GM21447 (cell line): ENCODE results near the gene POLR2I.
"Not testable (repeated sequence)": the region's sequence is repeated elsewhere in the genome, so short reads cannot be mapped to it uniquely, and the experiment has no call there.

Source experiments
- ATAC-seq: cut with Tn5 transposase; IDR thresholded peaks from one replicate; pipeline ENCODE4 v1.9.1; 2021; ENCODE audit not compliant: unreplicated experiment

Gene POLR2I

DNA sequence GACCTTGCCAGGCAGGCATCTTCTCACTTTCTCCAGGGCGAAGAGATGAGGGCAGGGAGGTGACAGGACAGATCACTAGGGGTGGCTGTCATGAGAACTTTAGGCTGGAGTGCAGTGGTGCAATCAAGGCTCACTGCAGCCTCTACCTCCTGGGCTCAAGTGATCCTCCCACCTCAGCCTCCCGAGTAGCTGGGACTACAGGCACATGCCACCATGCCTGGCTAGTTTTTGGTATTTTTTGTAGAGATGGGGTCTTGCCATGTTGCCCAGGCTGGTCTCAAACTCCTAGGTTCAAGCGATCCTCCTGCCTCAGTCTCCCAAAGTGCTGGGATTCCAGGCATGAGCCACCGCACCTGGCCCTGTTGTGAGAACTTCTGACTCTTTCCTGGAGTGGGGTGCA, 20.2 kb upstream of the POLR2I start:
- ATAC-seq: not testable (repeated sequence)

DNA sequence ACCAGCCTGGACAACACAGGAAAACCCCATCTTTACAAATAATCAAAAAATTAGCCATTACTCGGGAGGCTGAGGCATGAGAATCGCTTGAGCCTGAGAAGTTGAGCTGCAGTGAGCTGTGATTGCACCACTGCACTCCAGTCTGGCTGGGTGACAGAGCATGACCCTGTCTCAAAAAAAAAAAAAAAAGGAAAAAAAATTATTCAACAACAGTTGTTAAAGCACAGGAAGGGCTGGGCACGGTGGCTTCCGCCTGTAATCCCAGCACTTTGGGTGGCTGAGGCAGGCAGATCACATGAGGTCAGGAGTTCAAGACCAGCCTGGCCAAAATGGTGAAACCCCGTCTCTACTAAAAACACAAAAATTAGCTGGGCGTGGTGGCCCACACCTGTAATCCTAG, 16.5 kb upstream of the POLR2I start:
- ATAC-seq: not testable (repeated sequence)

DNA sequence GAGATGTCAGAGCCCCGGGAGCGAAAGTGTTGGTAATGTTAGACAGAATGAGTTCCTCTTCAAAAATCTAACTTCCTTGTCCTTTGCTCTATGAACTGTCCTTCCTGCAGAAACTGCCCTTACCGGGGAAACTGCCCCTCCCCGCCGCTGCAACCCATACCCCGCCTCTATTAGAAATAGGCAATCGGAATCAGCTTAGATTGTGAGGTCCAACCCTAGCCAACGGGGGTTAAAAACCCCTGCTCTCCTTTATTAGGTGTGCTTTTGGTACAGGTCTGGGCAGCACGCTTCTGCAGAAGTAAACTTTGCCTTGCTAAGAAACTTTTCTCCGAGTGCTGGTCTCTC, 13.7 kb upstream of the POLR2I start:
- peak; percentile 8 for ATAC-seq

DNA sequence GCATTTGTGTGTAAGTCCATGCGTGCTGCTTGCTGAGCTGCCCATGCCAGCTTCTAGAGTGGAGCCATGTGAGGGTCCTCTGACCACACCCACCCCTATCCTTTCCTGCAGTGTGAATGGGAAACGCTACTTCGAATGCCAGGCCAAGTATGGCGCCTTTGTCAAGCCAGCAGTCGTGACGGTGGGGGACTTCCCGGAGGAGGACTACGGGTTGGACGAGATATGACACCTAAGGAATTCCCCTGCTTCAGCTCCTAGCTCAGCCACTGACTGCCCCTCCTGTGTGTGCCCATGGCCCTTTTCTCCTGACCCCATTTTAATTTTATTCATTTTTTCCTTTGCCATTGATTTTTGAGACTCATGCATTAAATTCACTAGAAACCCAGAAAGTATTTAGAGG, 10.9 kb upstream of the POLR2I start:
- no peak for ATAC-seq

DNA sequence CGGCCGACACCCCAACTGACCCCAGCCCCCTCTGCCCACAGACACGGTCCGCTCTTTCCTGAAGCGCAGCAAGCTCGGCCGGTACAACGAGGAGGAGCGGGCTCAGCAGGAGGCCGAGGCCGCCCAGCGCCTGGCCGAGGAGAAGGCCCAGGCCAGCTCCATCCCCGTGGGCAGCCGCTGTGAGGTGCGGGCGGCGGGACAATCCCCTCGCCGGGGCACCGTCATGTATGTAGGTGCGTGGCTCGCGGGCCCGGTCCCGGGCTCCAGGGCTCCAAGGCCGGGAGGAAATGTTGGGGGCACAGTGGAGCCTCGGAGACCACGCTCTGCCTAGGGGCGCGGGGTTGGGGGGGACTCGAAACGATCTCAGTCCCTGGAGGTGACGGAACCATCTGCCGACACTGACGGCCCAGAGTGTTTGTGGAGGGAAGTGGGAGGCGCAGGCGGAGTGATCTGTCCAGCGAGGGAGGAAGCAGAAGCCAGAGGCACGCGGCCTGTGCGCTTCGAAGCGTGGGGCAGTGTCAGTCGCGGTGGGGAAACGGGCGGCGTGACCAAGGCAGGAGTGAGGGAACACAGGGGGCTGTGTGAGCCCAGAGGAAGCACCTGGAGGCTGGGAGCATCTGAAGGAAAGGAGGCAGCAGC, 6.9 kb upstream of the POLR2I start:
- ATAC-seq: no peak

DNA sequence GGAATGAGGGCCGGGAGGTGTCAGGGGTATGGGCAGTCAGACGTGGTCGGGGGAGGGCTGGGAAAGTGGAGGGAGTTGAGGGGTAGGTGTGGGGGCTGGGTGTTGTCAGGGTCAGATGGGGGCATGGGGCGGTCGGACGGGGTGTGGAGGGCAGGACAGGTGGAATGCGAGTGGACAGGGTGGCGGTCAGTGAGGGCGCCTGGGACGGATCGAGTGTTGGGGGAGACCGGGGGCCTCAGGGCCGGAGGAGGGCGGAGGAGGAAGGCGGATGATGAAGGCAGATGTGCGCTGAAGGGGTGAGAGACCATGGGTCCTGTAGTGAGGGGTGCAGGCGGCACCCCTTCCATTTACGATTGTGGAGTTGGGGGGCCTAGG, 6.3 kb upstream of the POLR2I start:
- ATAC-seq: no peak

DNA sequence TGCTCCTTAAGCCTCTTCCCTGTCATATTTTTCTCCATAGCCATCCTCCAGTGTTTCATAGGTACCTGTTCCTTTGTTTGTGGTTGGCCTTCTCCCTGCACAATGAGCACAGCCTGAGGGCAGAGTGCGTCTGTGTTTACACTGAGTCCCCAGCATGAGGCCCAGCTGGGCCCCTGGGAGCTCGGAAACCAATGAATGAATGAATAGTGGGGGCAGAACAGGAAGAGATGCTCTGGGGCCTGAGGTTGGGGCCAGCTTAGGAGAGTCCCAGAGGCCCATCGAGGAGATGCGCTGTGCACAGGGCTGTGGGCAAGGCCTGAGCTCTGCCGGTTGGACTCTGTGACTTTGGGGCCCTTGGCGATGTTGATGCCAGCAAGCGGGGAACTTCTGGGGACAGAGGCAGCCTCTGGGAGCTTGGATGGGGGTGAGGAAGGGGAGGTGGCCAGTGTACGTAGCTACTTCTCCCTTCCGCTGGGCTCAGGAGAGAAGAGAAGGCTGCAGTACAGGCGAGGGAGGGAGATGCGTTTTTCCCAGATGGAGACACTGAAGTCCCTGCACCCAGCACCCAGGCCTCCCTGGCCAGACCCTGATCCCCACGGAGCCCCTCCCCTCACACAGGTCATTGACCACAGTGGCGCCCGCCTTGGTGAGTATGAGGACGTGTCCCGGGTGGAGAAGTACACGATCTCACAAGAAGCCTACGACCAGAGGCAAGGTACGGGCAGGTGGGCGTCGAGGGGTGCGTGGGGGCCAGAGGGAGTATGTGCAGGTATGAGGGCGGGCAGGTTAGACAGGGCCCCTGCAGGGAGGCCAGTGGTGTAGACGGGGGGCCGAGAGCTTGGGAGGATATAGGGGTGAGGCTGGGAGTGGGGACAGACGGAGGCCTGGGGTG, 5.7 kb upstream of the POLR2I start:
- ATAC-seq: no peak

DNA sequence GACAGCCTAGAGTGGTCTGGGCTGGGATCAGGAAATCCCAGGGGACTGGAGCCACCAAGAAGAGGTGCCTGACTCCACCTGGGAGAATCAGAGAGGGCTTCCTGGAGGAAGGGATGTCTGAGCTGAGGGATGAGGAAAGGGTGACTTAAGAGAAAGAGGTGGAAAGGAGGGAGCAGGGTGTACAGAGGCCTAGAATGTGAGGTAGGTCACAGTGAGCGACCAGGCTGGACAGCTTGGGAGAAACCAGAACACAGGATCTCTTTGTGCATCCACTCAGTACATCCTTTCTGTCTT, 1.6 kb upstream of the POLR2I start:
- ATAC-seq: no peak

DNA sequence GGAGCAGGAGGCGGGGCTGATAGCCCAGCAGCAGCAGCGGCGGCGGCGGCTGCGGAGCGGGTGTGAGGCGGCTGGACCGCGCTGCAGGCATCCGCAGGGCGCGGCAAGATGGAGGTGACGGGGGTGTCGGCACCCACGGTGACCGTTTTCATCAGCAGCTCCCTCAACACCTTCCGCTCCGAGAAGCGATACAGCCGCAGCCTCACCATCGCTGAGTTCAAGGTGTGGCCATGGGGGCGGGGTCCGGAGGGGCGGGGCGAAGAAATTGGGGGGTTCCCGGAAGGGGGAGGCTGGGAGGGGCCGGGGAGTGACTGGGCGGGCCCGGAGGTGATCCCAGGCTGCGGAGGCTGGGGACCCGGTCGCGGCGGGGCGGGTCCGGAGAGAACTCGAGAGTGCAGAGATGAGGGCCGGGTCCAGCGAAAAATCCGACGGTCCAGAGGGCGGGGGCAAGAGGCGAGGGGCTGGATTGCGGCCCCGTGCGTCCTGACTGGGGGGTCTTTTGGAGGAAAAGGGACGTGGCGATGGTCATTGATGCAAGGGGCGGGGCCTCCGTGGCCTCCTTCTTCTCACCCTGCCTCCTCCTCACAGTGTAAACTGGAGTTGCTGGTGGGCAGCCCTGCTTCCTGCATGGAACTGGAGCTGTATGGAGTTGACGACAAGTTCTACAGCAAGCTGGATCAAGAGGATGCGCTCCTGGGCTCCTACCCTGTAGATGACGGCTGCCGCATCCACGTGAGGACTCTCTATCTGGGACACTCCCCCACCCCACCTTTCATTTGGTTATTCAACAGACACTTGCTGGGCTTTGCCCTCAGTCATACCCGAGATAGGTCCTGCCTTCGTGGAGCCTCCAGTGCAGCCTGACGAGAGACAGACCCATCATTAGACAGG, 1.0 kb upstream of the POLR2I start, which contains the start of gene TBCB:
Gene TBCB, plus strand, starts transcription at position 16 of the 891 bp plus-strand sequence. Its CDS starts 93 bp downstream, at position 109.
- ATAC-seq: peak; percentile 23

DNA sequence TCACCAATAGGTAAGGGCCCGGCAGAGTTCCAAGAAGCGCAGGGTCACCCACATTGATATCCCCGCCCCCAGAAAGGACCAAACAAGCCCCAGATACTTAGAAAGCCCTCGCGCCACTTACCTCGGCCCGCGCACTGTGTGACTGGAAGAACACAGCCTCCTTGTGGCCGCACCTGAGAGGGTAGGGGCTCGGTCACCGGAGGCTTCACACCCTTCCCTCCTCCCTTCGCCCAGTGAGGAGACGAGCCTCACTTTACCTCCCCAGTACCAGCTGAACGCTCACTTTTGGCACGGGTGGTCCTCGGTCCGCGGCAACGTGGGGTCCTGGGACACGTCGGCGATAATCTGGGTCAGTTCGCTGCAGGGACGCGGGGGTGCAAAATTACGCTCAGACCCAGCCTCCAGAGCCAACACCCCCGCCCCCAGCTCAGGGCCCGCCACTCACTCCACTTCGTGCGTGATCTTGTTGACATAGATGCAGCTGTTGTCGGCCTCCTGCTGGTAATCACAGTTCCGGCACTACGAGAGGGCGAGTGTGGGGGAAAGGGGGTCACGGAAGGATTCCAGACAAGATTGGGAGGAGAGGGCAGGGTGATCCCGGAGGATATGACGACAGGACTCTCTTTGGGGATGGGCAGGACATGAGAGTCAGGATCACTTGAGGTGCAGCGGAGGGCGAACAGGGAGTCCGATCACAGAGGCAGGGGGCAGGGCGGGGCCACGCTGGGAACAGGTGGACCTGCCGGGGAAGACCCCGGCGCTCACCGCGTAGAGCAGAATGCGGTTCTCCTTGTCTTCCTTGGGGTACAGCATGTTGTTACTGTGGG, 568 bp downstream of the POLR2I start:
- ATAC-seq: no peak

DNA sequence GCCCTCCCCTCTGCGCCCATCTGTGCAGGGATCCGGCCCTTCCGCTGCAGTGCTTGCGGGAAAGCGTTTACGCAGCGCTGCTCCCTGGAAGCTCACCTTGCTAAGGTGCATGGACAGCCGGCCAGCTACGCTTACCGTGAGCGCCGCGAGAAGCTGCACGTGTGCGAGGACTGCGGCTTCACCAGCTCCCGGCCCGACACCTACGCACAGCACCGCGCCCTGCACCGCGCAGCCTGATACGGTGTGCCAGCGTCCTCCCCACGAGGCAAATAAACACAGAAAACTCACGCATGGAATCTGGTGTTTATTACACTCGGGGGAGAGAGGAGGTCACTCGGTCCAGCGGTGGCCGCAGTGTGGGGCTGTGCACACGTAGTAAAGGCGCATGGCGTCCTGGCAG, 1.2 kb downstream of the POLR2I start:
- ATAC-seq: no peak

DNA sequence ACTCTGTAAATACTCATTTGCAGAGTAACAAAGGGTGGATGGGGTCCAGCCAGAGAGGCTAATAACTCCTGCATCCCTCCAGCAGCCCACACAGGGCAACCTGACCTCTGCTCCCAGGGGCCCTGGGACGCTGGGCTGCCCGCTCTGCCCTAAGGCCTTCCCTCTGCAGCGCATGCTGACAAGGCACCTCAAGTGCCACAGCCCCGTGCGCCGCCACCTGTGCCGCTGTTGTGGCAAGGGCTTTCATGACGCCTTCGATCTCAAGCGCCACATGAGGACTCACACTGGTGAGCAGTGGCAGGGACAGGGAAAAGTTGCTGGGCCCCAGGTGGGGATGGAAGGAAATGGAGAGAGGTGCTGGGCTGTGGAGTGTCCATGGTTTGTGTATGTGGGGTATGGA, 2.0 kb downstream of the POLR2I start:
- no peak for ATAC-seq

DNA sequence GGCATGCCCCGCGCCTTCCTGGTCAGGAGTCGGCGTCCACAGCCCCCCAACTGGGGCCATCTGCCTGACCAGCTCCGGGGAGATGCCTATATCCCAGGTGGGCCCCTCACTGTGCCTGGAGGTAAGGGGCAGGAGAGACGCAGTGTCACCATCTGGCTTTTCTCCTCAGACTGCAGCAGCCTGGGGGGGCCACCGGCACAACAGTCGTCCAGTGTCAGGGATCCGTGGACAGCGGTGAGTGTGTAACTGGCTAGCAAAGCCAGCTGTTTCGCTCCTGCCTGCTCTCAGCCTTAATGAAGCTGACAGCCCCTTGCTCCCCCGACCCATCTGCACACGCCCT, 3.5 kb downstream of the POLR2I start:
- no peak for ATAC-seq

DNA sequence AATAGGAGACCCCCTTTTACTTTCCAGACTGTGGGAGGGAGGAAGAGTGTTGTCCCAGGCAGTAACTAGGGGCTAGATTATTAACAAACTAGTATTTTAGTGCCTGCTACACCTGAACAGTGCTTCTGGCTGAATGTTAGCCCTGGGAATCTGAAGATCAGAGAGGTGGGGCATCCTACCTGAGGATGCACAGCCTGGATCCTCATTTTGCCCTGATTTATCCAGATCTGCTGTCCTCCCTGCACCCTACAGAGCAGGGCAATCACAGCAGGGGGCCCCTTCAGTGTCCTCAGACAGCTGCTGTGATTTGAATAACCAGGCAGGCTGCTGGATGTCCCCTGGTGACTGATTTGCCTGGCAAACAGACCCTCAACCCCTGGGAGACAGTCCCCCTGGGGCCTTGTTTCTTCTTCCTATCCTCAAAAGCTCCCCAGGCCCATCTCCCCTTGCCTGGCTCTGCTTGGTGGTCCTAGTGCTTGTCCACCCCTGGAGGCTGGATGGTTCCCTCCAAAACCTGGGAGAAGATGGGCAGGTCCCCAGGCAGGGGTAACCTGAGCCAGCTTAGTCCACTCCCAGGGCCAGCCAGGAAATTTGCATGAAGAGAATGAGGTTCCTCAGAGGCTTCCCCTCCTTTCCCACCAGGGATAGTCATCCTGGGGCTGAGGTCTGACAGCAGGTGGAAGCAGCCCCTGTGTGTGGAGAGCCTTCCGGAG, 4.0 kb downstream of the POLR2I start, which contains the start of gene OVOL3:
Gene OVOL3, plus strand, starts transcription at position 657 of the 713 bp plus-strand sequence. CDS start 60 bp downstream, outside the sequence.
- ATAC-seq: no peak

DNA sequence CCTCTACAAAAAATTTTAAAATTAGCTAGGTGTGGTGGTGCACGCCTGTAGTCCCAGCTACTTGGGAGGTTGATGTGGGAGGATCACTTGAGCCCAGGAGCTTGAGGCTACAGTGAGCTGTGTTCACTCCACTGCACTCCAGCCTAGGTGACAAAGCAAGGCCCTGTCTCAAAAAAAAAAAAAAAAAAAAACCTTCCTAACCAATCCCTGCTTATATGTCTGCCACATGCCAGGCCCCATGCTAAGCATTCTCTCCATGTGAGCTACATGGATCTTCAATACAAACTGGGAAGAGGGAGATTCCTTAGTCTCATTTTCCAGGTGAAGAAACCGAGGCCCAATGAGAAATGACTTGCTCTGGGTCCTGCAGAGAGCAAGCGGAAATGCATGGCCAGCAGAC, 6.0 kb downstream of the POLR2I start:
- ATAC-seq: no peak

DNA sequence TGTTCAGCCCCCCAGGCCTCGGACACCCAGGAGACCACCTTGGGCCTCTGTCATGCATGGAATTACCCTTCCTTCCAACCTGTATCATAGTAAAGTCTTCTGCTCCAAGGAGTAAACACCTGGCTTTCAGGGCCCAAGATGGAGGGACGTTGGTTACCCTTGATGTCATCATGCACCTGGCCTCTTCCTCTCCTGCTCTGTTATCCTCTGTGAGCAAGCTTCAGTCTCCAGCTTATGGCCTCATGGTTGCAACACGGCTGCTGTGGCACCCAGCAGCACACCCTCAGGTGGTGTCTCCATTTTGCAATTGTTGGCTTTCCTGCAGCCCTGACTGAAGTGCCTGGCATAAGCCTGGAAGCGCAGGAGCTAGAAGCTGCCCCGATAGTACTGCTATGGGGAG, 7.7 kb downstream of the POLR2I start:
- no peak for ATAC-seq

DNA sequence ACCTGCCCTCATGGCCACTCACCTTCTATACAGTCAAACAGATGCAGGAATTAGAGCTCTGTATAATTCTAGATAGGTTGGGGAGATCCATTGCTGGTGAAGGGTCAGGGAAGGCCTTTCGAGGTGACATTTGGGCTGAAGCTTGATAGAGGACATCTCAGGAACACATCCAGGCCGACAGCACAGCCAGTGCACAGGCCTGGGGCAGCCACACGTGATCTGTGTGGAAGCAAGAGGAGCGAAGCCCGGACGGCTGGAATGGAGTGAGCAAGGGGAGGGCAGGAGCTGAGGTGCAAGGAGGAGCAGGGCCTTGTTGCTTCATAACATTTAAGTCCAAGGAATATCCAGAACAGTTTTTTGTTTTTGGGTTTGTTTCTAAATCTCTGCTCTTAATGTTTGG, 8.2 kb downstream of the POLR2I start:
- no peak for ATAC-seq

DNA sequence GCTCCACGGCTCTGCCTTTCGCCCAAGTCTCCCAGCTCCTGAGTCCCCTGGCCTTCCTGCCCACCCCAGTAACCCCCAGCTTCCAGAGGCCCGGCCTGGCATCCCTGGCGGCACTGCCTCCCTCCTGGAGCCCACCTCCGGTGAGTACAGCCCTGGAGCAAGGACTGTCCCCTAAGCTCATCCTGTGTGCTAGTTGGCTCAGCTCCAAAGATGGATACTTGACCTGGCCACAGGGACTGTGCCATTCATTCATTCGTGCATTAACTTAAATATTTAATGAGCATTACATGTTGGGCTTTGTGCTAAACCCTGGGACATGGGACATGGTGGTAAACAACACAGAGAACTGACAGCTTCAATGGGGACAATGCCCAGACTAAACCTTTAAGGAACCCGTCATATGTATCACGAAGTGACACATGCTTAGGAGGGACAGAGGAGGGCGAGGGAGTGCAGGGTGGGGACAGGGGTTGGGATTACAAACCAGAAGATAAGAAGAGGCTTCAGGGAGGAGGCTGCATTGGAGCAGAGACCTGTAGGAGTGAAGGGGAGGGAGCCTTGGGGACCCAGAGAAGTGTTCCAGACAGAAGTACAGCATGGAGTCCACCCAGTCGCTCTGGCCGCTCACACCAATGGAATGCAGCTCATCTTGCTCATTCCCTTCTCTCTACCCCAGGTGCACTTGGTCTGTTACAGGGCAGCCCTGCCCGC, 10.7 kb downstream of the POLR2I start:
- no peak for ATAC-seq

DNA sequence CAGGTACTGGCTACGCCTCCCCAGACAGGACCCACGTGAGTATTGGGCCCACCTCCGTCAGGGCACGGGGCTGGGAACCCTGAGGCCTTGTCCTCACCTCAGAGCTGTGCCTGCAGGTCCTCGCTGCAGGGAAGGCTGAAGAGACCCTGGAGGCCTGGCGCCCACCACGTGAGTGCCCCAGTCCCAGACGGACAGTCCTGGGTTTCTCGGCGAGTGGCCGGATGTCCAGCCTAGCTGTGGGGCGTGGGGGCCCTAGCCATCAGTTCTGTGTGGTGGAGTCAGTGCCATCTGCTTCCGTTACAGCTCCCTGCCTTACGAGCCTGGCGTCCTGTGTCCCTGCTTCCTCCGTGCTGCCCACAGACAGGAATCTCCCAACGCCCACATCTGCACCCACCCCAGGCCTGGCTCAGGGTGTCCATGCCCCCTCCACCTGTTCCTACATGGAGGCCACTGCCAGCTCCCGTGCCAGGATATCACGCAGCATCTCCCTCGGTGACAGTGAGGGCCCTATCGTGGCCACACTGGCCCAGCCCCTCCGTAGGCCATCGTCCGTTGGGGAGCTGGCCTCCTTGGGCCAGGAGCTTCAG, 11.5 kb downstream of the POLR2I start:
- ATAC-seq: no peak
